HEK293T (cell line): Measurements from ENCODE around the gene NTSR1.

Experiments
- BHLHE40 ChIP-seq: fragments of 450-650 bp; IDR thresholded peaks from 2 replicates; pipeline ENCODE4 v1.6.1; 2016; ENCODE audit warnings: mild to moderate bottlenecking, moderate library complexity, borderline replicate concordance
- ELF4 ChIP-seq: fragments of 450-650 bp; IDR thresholded peaks from 2 replicates; pipeline ENCODE4 v1.6.1; 2017; ENCODE audit warnings: antibody characterized with exemption
- FOXA1 ChIP-seq: fragments of 450-650 bp; IDR thresholded peaks from 2 replicates; pipeline ENCODE4 v1.6.1; 2016; ENCODE audit warnings: mild to moderate bottlenecking
- FOXK2 ChIP-seq: fragments of 450-650 bp; IDR thresholded peaks from 2 replicates; pipeline ENCODE4 v1.6.1; 2016; ENCODE audit warnings: mild to moderate bottlenecking
- L3MBTL2 ChIP-seq: fragments of 450-650 bp; conservative IDR thresholded peaks from 2 replicates; pipeline ENCODE4 v1.6.1; 2016; ENCODE audit warnings: mild to moderate bottlenecking
- LEF1 ChIP-seq: fragments of 450-650 bp; IDR thresholded peaks from 2 replicates; pipeline ENCODE4 v1.6.1; 2017; ENCODE audit warnings: mild to moderate bottlenecking, borderline replicate concordance
- NFRKB ChIP-seq: fragments of 450-650 bp; IDR thresholded peaks from 2 replicates; pipeline ENCODE4 v1.6.1; 2016; ENCODE audit warnings: mild to moderate bottlenecking, moderate library complexity
- SP1 ChIP-seq: fragments of 450-650 bp; IDR thresholded peaks from 2 replicates; pipeline ENCODE4 v1.6.1; 2017
- TF ChIP-seq, protein P1 (sequence below): fragments of 450-650 bp; IDR thresholded peaks from 2 replicates; pipeline ENCODE4 v1.6.1; 2016

DNA sequence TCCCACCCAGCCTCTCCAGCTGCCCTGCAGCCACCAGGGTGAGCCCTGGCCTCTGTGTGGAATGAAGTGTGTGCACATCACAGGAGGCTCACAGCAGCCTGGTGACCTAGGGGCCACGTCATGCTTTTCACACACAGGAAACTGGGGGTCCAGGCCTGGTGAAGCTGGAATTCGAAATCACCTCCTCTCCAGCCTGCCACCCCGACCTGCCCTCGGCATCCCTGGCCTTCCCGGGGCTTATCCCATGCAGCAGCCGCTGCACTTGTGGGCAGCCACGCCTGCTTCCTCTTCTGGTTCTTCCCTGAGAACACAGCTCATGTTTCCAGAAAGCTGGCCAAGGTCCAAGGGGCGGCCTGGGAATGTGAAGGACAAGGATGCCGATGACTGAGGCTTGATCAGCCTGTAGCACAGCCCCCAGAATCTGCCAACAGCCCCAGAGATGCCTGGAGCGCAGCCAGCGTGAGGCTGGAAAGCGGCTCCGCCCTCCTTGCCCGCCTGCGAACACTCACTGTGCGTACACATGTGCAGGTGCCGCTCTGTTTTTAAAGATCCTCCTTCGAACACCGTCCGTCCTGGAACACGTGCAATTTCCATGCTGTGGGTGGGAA is 4.2 kb upstream of the NTSR1 start:
- TF ChIP-seq, protein P1, sequence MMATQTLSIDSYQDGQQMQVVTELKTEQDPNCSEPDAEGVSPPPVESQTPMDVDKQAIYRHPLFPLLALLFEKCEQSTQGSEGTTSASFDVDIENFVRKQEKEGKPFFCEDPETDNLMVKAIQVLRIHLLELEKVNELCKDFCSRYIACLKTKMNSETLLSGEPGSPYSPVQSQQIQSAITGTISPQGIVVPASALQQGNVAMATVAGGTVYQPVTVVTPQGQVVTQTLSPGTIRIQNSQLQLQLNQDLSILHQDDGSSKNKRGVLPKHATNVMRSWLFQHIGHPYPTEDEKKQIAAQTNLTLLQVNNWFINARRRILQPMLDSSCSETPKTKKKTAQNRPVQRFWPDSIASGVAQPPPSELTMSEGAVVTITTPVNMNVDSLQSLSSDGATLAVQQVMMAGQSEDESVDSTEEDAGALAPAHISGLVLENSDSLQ, result no peak
- TF ChIP-seq L3MBTL2 (no peak), FOXA1 (no peak), FOXK2 (no peak), SP1 (no peak), ELF4 (no peak), NFRKB (no peak), BHLHE40 (no peak), LEF1 (no peak)
